Measurements from ENCODE around the gene PTPRB. TPM values are rescaled to one million over a fixed set of nuclear protein-coding genes. Genes with fewer than 3 reads are reported as not detected.

The PTPRB gene
- total and polyA plus RNA-seq, 2 donors (not counting 1 experiment from before 2014, with no cell fraction given), result 0.01 TPM; not detected in 1

DNA sequence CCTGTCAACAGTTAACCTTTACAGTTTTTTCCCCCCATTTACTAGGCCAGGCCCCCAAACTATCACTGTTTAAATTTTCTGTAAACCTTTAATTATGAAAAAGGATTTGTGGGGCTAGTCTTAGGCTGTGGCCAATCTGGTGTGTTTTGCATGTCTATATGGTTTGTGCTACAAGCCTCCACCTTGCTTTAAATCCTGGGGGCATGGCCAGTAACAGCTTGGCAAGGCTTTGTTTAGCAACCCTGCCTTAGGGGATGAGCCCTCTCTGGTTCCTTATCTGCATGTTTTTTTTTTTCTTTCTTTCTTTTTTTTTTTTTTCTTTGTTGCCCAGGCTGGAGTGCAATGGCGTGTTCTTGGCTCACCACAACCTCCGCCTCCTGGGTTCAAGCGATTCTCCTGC lies 168.5 kb downstream of the PTPRB start:
- Histone ChIP-seq H3K79me2 (ENCODE audit: control insufficient read depth, insufficient read depth, low read length) (no peaks in the 10 kb centered on the region), H3K9ac (ENCODE audit: low read length) (peak overlapping the region; percentile 41), H3K27me3 (replicated peaks in 1 of 4; ENCODE audit: control extremely low read depth in 1 of 4, control insufficient read depth in 3 of 4, insufficient read depth in 4 of 4, low read length in 3 of 4) (no peaks in the 10 kb centered on the region), H3K27ac (ENCODE audit: low read length in 2 of 2) (peak overlapping the region in 1 of 2 donors; percentile 12), H3K4me3 (ENCODE audit: control extremely low read depth in 1 of 5, extremely low read depth in 1 of 5, insufficient read depth in 1 of 5, low read depth in 2 of 5, low read length in 4 of 5) (peak overlapping the region in 4 of 5 experiments; percentile 23 to 43 (median 30)), H3K36me3 (replicated peaks in 1 of 2; ENCODE audit: control extremely low read depth in 1 of 2, control insufficient read depth in 1 of 2, extremely low read depth in 1 of 2, insufficient read depth in 2 of 2, low read length in 1 of 2) (no peaks in the 10 kb centered on the region), H3K4me2 (replicated peaks; ENCODE audit: low read depth, low read length, poor library complexity, severe bottlenecking) (peak overlapping the region; percentile 19), H2AFZ (ENCODE audit: insufficient read depth, low read depth, low read length, poor library complexity, severe bottlenecking) (peak overlapping the region; percentile 20), H3K9me3 (ENCODE audit: control extremely low read depth in 1 of 3, control insufficient read depth in 2 of 3, insufficient read depth in 1 of 3, low read length in 2 of 3) (peaks cover 0 to 10% (median 6%) of the 10 kb centered on the region in 3 donors), H4K20me1 (ENCODE audit: control insufficient read depth, insufficient read depth, low read length, poor library complexity, severe bottlenecking) (no peaks in the 10 kb centered on the region), H3K4me1 (ENCODE audit: control insufficient read depth in 2 of 2, insufficient read depth in 2 of 2, low read length in 2 of 2) (no peaks in the 10 kb centered on the region)
- peak overlapping the region; percentile 33 for H3K27ac Mint-ChIP-seq
- ATAC-seq (ENCODE audit: low read depth) (no peak), DNase-seq (no peak)
- no peaks in the 10 kb centered on the region for H3K27me3 Mint-ChIP-seq
- TF ChIP-seq EZH2 (IDR thresholded peaks at IDR 0.05; ENCODE audit: borderline replicate concordance, insufficient read depth, low read depth, low read length, poor library complexity, severe bottlenecking) (no peak), CTCF (IDR thresholded peaks at IDR 0.05) (no peak)
- WGBS (ENCODE audit: insufficient coverage), result no CpG with 5 or more reads among the region's 3 CpGs
- ChIA-PET POLR2A (no interaction called here), CTCF (no interaction called here)
- H3K4me3 Mint-ChIP-seq, result peak overlapping the region; percentile 76
- intact Hi-C loops (cut with micrococcal nuclease), result no loop called here
- H3K9me3 Mint-ChIP-seq (ENCODE audit: insufficient read depth), result peaks cover 3% of the 10 kb centered on the region
- peaks cover 3% of the 10 kb centered on the region for H3K4me1 Mint-ChIP-seq

GRCh38 chr12:70467918-70468733 lies 169.1 kb downstream of the PTPRB start:
- H3K9ac ChIP-seq (ENCODE audit: low read length), result peak overlapping the region; percentile 41
- peak overlapping the region; percentile 33 for H2AFZ ChIP-seq (ENCODE audit: insufficient read depth, low read depth, low read length, poor library complexity, severe bottlenecking)
- peaks cover 0 to 13% (median 9%) of the 10 kb centered on the region in 3 donors for H3K9me3 ChIP-seq (ENCODE audit: control extremely low read depth in 1 of 3, control insufficient read depth in 2 of 3, insufficient read depth in 1 of 3, low read length in 2 of 3)
- ATAC-seq (ENCODE audit: low read depth) (no peak), DNase-seq (no peak)
- no peaks in the 10 kb centered on the region for H3K4me1 ChIP-seq (ENCODE audit: control insufficient read depth in 2 of 2, insufficient read depth in 2 of 2, low read length in 2 of 2)
- TF ChIP-seq CTCF (IDR thresholded peaks at IDR 0.05) (no peak), EZH2 (IDR thresholded peaks at IDR 0.05; ENCODE audit: borderline replicate concordance, insufficient read depth, low read depth, low read length, poor library complexity, severe bottlenecking) (no peak)
- H3K36me3 ChIP-seq (replicated peaks in 1 of 2; ENCODE audit: control extremely low read depth in 1 of 2, control insufficient read depth in 1 of 2, extremely low read depth in 1 of 2, insufficient read depth in 2 of 2, low read length in 1 of 2), result no peaks in the 10 kb centered on the region
- POLR2A ChIA-PET, result no interaction called here
- CTCF ChIA-PET, result no interaction called here
- H3K4me3 ChIP-seq (ENCODE audit: control extremely low read depth in 1 of 5, extremely low read depth in 1 of 5, insufficient read depth in 1 of 5, low read depth in 2 of 5, low read length in 4 of 5), result peak overlapping the region in 4 of 5 experiments; percentile 23 to 43 (median 30)
- H3K4me1 Mint-ChIP-seq, result peaks cover 3% of the 10 kb centered on the region
- H4K20me1 ChIP-seq (ENCODE audit: control insufficient read depth, insufficient read depth, low read length, poor library complexity, severe bottlenecking), result no peaks in the 10 kb centered on the region
- peak overlapping the region; percentile 19 for H3K4me2 ChIP-seq (replicated peaks; ENCODE audit: low read depth, low read length, poor library complexity, severe bottlenecking)
- H3K27me3 Mint-ChIP-seq, result no peaks in the 10 kb centered on the region
- peak overlapping the region; percentile 60 for H3K27ac Mint-ChIP-seq
- H3K27me3 ChIP-seq (replicated peaks in 1 of 4; ENCODE audit: control extremely low read depth in 1 of 4, control insufficient read depth in 3 of 4, insufficient read depth in 4 of 4, low read length in 3 of 4), result no peaks in the 10 kb centered on the region
- intact Hi-C loops (cut with micrococcal nuclease), result no loop called here
- H3K79me2 ChIP-seq (ENCODE audit: control insufficient read depth, insufficient read depth, low read length), result no peaks in the 10 kb centered on the region
- H3K4me3 Mint-ChIP-seq, result peak overlapping the region; percentile 76
- peaks cover 3% of the 10 kb centered on the region for H3K9me3 Mint-ChIP-seq (ENCODE audit: insufficient read depth)
- WGBS (ENCODE audit: insufficient coverage), result 88% methylated on average over 8 of the region's 10 CpGs
- H3K27ac ChIP-seq (ENCODE audit: low read length in 2 of 2), result peak overlapping the region in 1 of 2 donors; percentile 12
